ENCODE results near the gene RTCA. TPM values are rescaled to one million over a fixed set of nuclear protein-coding genes. Genes with fewer than 3 reads are reported as not detected.

RTCA gene
- 23.9 TPM for polyA plus RNA-seq (2013)

DNA sequence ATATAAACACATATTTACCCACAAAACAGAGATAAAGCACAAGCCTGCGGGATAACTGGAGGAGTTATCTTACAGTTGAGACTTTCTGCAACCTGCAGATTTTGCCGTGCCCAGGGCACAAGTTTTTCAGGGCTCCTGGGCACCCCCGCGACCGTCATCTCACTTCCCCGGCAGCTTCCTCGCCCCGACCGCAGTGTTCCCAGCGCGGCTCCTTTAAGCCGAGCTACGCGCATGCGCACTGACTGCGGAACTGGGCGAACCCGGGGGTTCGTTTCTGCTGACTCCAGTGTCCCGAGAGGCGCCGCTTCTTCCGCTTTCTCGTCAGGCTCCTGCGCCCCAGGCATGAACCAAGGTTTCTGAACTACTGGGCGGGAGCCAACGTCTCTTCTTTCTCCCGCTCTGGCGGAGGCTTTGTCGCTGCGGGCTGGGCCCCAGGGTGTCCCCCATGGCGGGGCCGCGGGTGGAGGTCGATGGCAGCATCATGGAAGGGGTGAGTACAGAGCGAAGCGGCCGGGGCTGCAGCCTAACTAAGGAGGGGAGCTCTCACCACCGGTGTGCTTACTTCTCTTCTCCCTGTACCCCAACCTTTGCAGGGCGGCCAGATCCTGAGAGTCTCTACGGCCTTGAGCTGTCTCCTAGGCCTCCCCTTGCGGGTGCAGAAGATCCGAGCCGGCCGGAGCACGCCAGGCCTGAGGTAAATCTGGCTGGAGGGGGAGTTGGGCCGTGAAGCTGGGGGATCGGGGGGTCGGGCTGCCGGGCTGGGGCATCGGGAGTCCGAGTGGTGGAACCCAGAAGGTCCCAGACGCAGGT, at the start of gene RTCA:
RTCA (plus strand) TSS at position 286 of the 810 bp plus-strand sequence; CDS start at position 446, 160 bp downstream.
- Histone ChIP-seq H3K4me3 (ENCODE audit: control insufficient read depth in 1 of 7, extremely low read depth in 1 of 7, insufficient read depth in 4 of 7, low read depth in 2 of 7, low read length in 6 of 7) (peak within 1 kb of the TSS; percentile 68 to 96 (median 92)), H3K36me3 (ENCODE audit: control insufficient read depth in 4 of 4, insufficient read depth in 4 of 4, low read length in 3 of 4) (peaks cover 7 to 30% (median 25%) of the 10 kb centered on the region in 4 experiments), H3K9me3 (ENCODE audit: control extremely low read depth in 1 of 5, control insufficient read depth in 4 of 5, insufficient read depth in 2 of 5, low read depth in 1 of 5, low read length in 4 of 5) (peaks cover 0 to 10% (median 0%) of the 10 kb centered on the region in 5 experiments), H3K27me3 (replicated peaks in 2 of 5; ENCODE audit: control insufficient read depth in 4 of 5, insufficient read depth in 5 of 5, low read length in 4 of 5) (no peaks in the 10 kb centered on the region), H3K27ac (ENCODE audit: insufficient read depth in 1 of 2, low read depth in 1 of 2, low read length in 2 of 2, poor library complexity in 1 of 2, severe bottlenecking in 2 of 2) (peak within 1 kb of the TSS; percentile 81 to 93), H3K4me1 (ENCODE audit: control extremely low read depth in 1 of 4, control insufficient read depth in 4 of 4, insufficient read depth in 4 of 4, low read length in 3 of 4) (peaks cover 12 to 24% (median 14%) of the 10 kb centered on the region in 4 experiments)
- ChIA-PET POLR2A (interaction anchor here (0.6 to 1.6 kb wide), 3 partner anchors 17 to 86 kb away, joined by 4 to 10 read pairs (median 8); partner anchors contain the start of genes CDC14A and DBT), CTCF (interaction anchor here (0.8 to 3.0 kb wide), 12 partner anchors 9 to 193 kb away, joined by 3 to 15 read pairs (median 5); partner anchors contain the start of genes CDC14A and DBT)
- 0% methylated on average over 29 of the region's 53 CpGs for WGBS (ENCODE audit: insufficient coverage)
- peak; percentile 97 to 99 (median 98) for DNase-seq

DNA sequence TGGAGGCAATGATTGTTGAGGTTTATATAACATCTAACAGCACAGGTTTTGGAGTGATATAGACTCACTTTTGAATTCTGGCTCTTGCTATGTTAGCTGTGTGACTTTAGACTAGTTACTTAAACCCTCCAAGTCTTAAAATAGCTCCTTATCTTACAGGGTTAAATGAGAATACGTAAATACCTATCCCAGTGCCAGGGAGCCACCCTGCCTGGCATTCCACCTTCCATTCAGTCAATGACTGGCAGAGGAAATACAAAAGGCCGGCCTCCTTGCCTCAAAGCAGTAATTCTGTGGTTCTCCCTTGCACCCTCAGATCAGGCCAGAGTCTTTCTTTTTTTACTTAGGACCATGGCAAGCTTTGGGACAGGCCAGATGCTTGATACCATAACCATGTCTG, 48.2 kb upstream of the RTCA start:
- WGBS (ENCODE audit: insufficient coverage), result 100% methylated on average over 2 of the region's 2 CpGs
- DNase-seq, result no peak
- ChIA-PET POLR2A (no interaction called here), CTCF (no interaction called here)
- Histone ChIP-seq H3K27ac (ENCODE audit: insufficient read depth in 1 of 2, low read depth in 1 of 2, low read length in 2 of 2, poor library complexity in 1 of 2, severe bottlenecking in 2 of 2) (no peak overlapping the region), H3K4me1 (ENCODE audit: control extremely low read depth in 1 of 4, control insufficient read depth in 4 of 4, insufficient read depth in 4 of 4, low read length in 3 of 4) (no peaks in the 10 kb centered on the region), H3K4me3 (ENCODE audit: control insufficient read depth in 1 of 7, extremely low read depth in 1 of 7, insufficient read depth in 4 of 7, low read depth in 2 of 7, low read length in 6 of 7) (no peak overlapping the region), H3K9me3 (ENCODE audit: control extremely low read depth in 1 of 5, control insufficient read depth in 4 of 5, insufficient read depth in 2 of 5, low read depth in 1 of 5, low read length in 4 of 5) (no peaks in the 10 kb centered on the region), H3K27me3 (replicated peaks in 2 of 5; ENCODE audit: control insufficient read depth in 4 of 5, insufficient read depth in 5 of 5, low read length in 4 of 5) (no peaks in the 10 kb centered on the region), H3K36me3 (ENCODE audit: control insufficient read depth in 4 of 4, insufficient read depth in 4 of 4, low read length in 3 of 4) (peaks cover 3 to 50% (median 25%) of the 10 kb centered on the region in 4 experiments)

GRCh38 chr1:100219457-100219856, 46.6 kb upstream of the RTCA start:
- DNase-seq, result no peak
- no CpG with 5 or more reads among the region's 6 CpGs for WGBS (ENCODE audit: insufficient coverage)
- Histone ChIP-seq H3K36me3 (ENCODE audit: control insufficient read depth in 4 of 4, insufficient read depth in 4 of 4, low read length in 3 of 4) (peaks cover 3 to 33% (median 24%) of the 10 kb centered on the region in 4 experiments), H3K27me3 (replicated peaks in 2 of 5; ENCODE audit: control insufficient read depth in 4 of 5, insufficient read depth in 5 of 5, low read length in 4 of 5) (no peaks in the 10 kb centered on the region), H3K27ac (ENCODE audit: insufficient read depth in 1 of 2, low read depth in 1 of 2, low read length in 2 of 2, poor library complexity in 1 of 2, severe bottlenecking in 2 of 2) (no peak overlapping the region), H3K4me3 (ENCODE audit: control insufficient read depth in 1 of 7, extremely low read depth in 1 of 7, insufficient read depth in 4 of 7, low read depth in 2 of 7, low read length in 6 of 7) (no peak overlapping the region), H3K4me1 (ENCODE audit: control extremely low read depth in 1 of 4, control insufficient read depth in 4 of 4, insufficient read depth in 4 of 4, low read length in 3 of 4) (no peaks in the 10 kb centered on the region), H3K9me3 (ENCODE audit: control extremely low read depth in 1 of 5, control insufficient read depth in 4 of 5, insufficient read depth in 2 of 5, low read depth in 1 of 5, low read length in 4 of 5) (no peaks in the 10 kb centered on the region)
- POLR2A ChIA-PET, result no interaction called here
- CTCF ChIA-PET, result interaction anchor here (1.0 kb wide), 1 partner anchor 349 kb away, joined by 3 read pairs; no protein-coding TSS in a partner anchor

- ChIA-PET CTCF (no interaction called here), POLR2A (no interaction called here)
- peak in 1 of 3 donors; percentile 6 for DNase-seq
- H3K9me3 ChIP-seq (ENCODE audit: control extremely low read depth in 1 of 5, control insufficient read depth in 4 of 5, insufficient read depth in 2 of 5, low read depth in 1 of 5, low read length in 4 of 5), result no peaks in the 10 kb centered on the region
- H3K4me1 ChIP-seq (ENCODE audit: control extremely low read depth in 1 of 4, control insufficient read depth in 4 of 4, insufficient read depth in 4 of 4, low read length in 3 of 4), result no peaks in the 10 kb centered on the region
- WGBS (ENCODE audit: insufficient coverage), result 100% methylated on average over 1 of the region's 2 CpGs
- H3K36me3 ChIP-seq (ENCODE audit: control insufficient read depth in 4 of 4, insufficient read depth in 4 of 4, low read length in 3 of 4), result peaks cover 3 to 29% (median 22%) of the 10 kb centered on the region in 4 experiments
- H3K4me3 ChIP-seq (ENCODE audit: control insufficient read depth in 1 of 7, extremely low read depth in 1 of 7, insufficient read depth in 4 of 7, low read depth in 2 of 7, low read length in 6 of 7), result no peak overlapping the region
- no peaks in the 10 kb centered on the region for H3K27me3 ChIP-seq (replicated peaks in 2 of 5; ENCODE audit: control insufficient read depth in 4 of 5, insufficient read depth in 5 of 5, low read length in 4 of 5)
- no peak overlapping the region for H3K27ac ChIP-seq (ENCODE audit: insufficient read depth in 1 of 2, low read depth in 1 of 2, low read length in 2 of 2, poor library complexity in 1 of 2, severe bottlenecking in 2 of 2)
Observed at GRCh38 chr1:100219883-100220282, 46.1 kb upstream of the RTCA start.

GRCh38 chr1:100222428-100222827, 43.6 kb upstream of the RTCA start:
- ChIA-PET CTCF (interaction anchor here (0.8 kb wide), 1 partner anchor 17 kb away, joined by 3 read pairs; no protein-coding TSS in a partner anchor), POLR2A (no interaction called here)
- H3K27ac ChIP-seq (ENCODE audit: insufficient read depth in 1 of 2, low read depth in 1 of 2, low read length in 2 of 2, poor library complexity in 1 of 2, severe bottlenecking in 2 of 2), result no peak overlapping the region
- peaks cover 6 to 23% (median 16%) of the 10 kb centered on the region in 4 experiments for H3K36me3 ChIP-seq (ENCODE audit: control insufficient read depth in 4 of 4, insufficient read depth in 4 of 4, low read length in 3 of 4)
- H3K4me3 ChIP-seq (ENCODE audit: control insufficient read depth in 1 of 7, extremely low read depth in 1 of 7, insufficient read depth in 4 of 7, low read depth in 2 of 7, low read length in 6 of 7), result no peak overlapping the region
- no peaks in the 10 kb centered on the region for H3K4me1 ChIP-seq (ENCODE audit: control extremely low read depth in 1 of 4, control insufficient read depth in 4 of 4, insufficient read depth in 4 of 4, low read length in 3 of 4)
- H3K9me3 ChIP-seq (ENCODE audit: control extremely low read depth in 1 of 5, control insufficient read depth in 4 of 5, insufficient read depth in 2 of 5, low read depth in 1 of 5, low read length in 4 of 5), result no peaks in the 10 kb centered on the region
- DNase-seq, result no peak
- no peaks in the 10 kb centered on the region for H3K27me3 ChIP-seq (replicated peaks in 2 of 5; ENCODE audit: control insufficient read depth in 4 of 5, insufficient read depth in 5 of 5, low read length in 4 of 5)

- POLR2A ChIA-PET, result interaction anchor here (0.7 kb wide), 1 partner anchor 140 kb away, joined by 3 read pairs; no protein-coding TSS in a partner anchor
- 100% methylated on average over 3 of the region's 4 CpGs for WGBS (ENCODE audit: insufficient coverage)
- CTCF ChIA-PET, result no interaction called here
Observed at GRCh38 chr1:100229681-100230443, 36.2 kb upstream of the RTCA start.

More at GRCh38 chr1:100229681-100230443, 36.2 kb upstream of the RTCA start:
- DNase-seq, result no peak
- Histone ChIP-seq H3K36me3 (ENCODE audit: control insufficient read depth in 4 of 4, insufficient read depth in 4 of 4, low read length in 3 of 4) (peaks cover 15 to 37% (median 26%) of the 10 kb centered on the region in 4 experiments), H3K27me3 (replicated peaks in 2 of 5; ENCODE audit: control insufficient read depth in 4 of 5, insufficient read depth in 5 of 5, low read length in 4 of 5) (no peaks in the 10 kb centered on the region), H3K4me1 (ENCODE audit: control extremely low read depth in 1 of 4, control insufficient read depth in 4 of 4, insufficient read depth in 4 of 4, low read length in 3 of 4) (no peaks in the 10 kb centered on the region), H3K9me3 (ENCODE audit: control extremely low read depth in 1 of 5, control insufficient read depth in 4 of 5, insufficient read depth in 2 of 5, low read depth in 1 of 5, low read length in 4 of 5) (no peaks in the 10 kb centered on the region), H3K27ac (ENCODE audit: insufficient read depth in 1 of 2, low read depth in 1 of 2, low read length in 2 of 2, poor library complexity in 1 of 2, severe bottlenecking in 2 of 2) (no peak overlapping the region), H3K4me3 (ENCODE audit: control insufficient read depth in 1 of 7, extremely low read depth in 1 of 7, insufficient read depth in 4 of 7, low read depth in 2 of 7, low read length in 6 of 7) (no peak overlapping the region)
